Stimulated activated effector memory CD8-positive, alpha-beta T cell treated with anti-CD3 and anti-CD28 coated beads, Interleukin-12 subunit alpha, Interleukin-12 subunit beta, amount 100 ng/mL, for 72 hours (primary cell): ENCODE data around the gene BABAM2.
"Not testable (repeated sequence)": the region's sequence is repeated elsewhere in the genome, so short reads cannot be mapped to it uniquely, and the experiment has no call there.

Source experiments
- ATAC-seq: fragments of 150-1000 bp; cut with Tn5 transposase; 2 replicates; pipeline ENCODE4 v1.10.0; 2021
- DNase-seq, 2 donors: peaks; one replicate each; pipeline ENCODE4 v3.0.0; 2021 to 2022; ENCODE audit warnings: low spot score in 2 of 2
- H3K27ac Mint-ChIP-seq: one replicate; pipeline ENCODE4 v1.8.0; 2022; ENCODE audit warnings: mild to moderate bottlenecking, mixed read lengths
- H3K36me3 Mint-ChIP-seq: one replicate; pipeline ENCODE4 v1.8.0; 2022; ENCODE audit warnings: mild to moderate bottlenecking, mixed read lengths
- H3K4me1 Mint-ChIP-seq: one replicate; pipeline ENCODE4 v1.8.0; 2022; ENCODE audit warnings: mixed read lengths
- H3K4me3 Mint-ChIP-seq: one replicate; pipeline ENCODE4 v1.8.0; 2022; ENCODE audit warnings: mild to moderate bottlenecking, mixed read lengths
- H3K9me3 Mint-ChIP-seq: one replicate; pipeline ENCODE4 v1.8.0; 2022; ENCODE audit warnings: mixed read lengths

The BABAM2 gene

GRCh38 chr2:28233164-28233676 lies 342.7 kb downstream of the BABAM2 start:
- H3K27ac Mint-ChIP-seq, result no peak overlapping the region
- peaks cover 13% of the 10 kb centered on the region for H3K36me3 Mint-ChIP-seq
- no peaks in the 10 kb centered on the region for H3K4me1 Mint-ChIP-seq

GRCh38 chr2:28234807-28235206 lies 344.3 kb downstream of the BABAM2 start:
- Mint-ChIP-seq H3K4me3 (no peak overlapping the region), H3K27ac (no peak overlapping the region), H3K36me3 (peaks cover 21% of the 10 kb centered on the region), H3K9me3 (no peaks in the 10 kb centered on the region), H3K4me1 (no peaks in the 10 kb centered on the region)
- ATAC-seq, result no peak
- DNase-seq, result no peak

More at GRCh38 chr2:28233164-28233676, 342.7 kb downstream of the BABAM2 start:
- H3K4me3 Mint-ChIP-seq, result no peak overlapping the region
- no peak for DNase-seq
- no peak for ATAC-seq
- no peaks in the 10 kb centered on the region for H3K9me3 Mint-ChIP-seq

GRCh38 chr2:28239207-28239606 lies 348.7 kb downstream of the BABAM2 start:
- Mint-ChIP-seq H3K9me3 (no peaks in the 10 kb centered on the region), H3K4me1 (peaks cover 5% of the 10 kb centered on the region), H3K4me3 (no peak overlapping the region), H3K27ac (no peak overlapping the region), H3K36me3 (peaks cover 42% of the 10 kb centered on the region)
- no peak for ATAC-seq
- DNase-seq, result no peak

- ATAC-seq, result no peak
- no peak overlapping the region for H3K4me3 Mint-ChIP-seq
- H3K27ac Mint-ChIP-seq, result no peak overlapping the region
Observed at GRCh38 chr2:28240937-28241336, 350.4 kb downstream of the BABAM2 start.

GRCh38 chr2:28247290-28247689 lies 356.8 kb downstream of the BABAM2 start:
- Mint-ChIP-seq H3K27ac (no peak overlapping the region), H3K36me3 (peaks cover 18% of the 10 kb centered on the region), H3K9me3 (no peaks in the 10 kb centered on the region), H3K4me3 (no peak overlapping the region), H3K4me1 (peaks cover 30% of the 10 kb centered on the region)
- ATAC-seq, result no peak
- DNase-seq, result no peak

More at GRCh38 chr2:28240937-28241336, 350.4 kb downstream of the BABAM2 start:
- H3K4me1 Mint-ChIP-seq, result peaks cover 5% of the 10 kb centered on the region
- H3K9me3 Mint-ChIP-seq, result no peaks in the 10 kb centered on the region
- peaks cover 53% of the 10 kb centered on the region for H3K36me3 Mint-ChIP-seq
- DNase-seq, result no peak

- H3K27ac Mint-ChIP-seq, result no peak overlapping the region
- no peaks in the 10 kb centered on the region for H3K9me3 Mint-ChIP-seq
- ATAC-seq (no peak), DNase-seq (no peak)
- peaks cover 17% of the 10 kb centered on the region for H3K36me3 Mint-ChIP-seq
- no peak overlapping the region for H3K4me3 Mint-ChIP-seq
- peaks cover 35% of the 10 kb centered on the region for H3K4me1 Mint-ChIP-seq
Observed at GRCh38 chr2:28247734-28248133, 357.2 kb downstream of the BABAM2 start.

- ATAC-seq (no peak), DNase-seq (no peak)
- no peak overlapping the region for H3K4me3 Mint-ChIP-seq
- H3K36me3 Mint-ChIP-seq, result peaks cover 17% of the 10 kb centered on the region
- no peaks in the 10 kb centered on the region for H3K9me3 Mint-ChIP-seq
- no peak overlapping the region for H3K27ac Mint-ChIP-seq
- peaks cover 40% of the 10 kb centered on the region for H3K4me1 Mint-ChIP-seq
Observed at GRCh38 chr2:28248511-28248910, 358.0 kb downstream of the BABAM2 start.

- Mint-ChIP-seq H3K36me3 (peaks cover 20% of the 10 kb centered on the region), H3K9me3 (no peaks in the 10 kb centered on the region), H3K4me1 (peaks cover 43% of the 10 kb centered on the region), H3K4me3 (no peak overlapping the region), H3K27ac (no peak overlapping the region)
- DNase-seq, result no peak
- ATAC-seq, result no peak
Observed at GRCh38 chr2:28250006-28250405, 359.5 kb downstream of the BABAM2 start.

- ATAC-seq (peak; percentile 90), DNase-seq (no peak)
- Mint-ChIP-seq H3K27ac (peak overlapping the region; percentile 65), H3K9me3 (no peaks in the 10 kb centered on the region), H3K36me3 (peaks cover 19% of the 10 kb centered on the region), H3K4me1 (peaks cover 40% of the 10 kb centered on the region), H3K4me3 (peak overlapping the region; percentile 59)
Observed at GRCh38 chr2:28251337-28251736, 360.8 kb downstream of the BABAM2 start.

GRCh38 chr2:28252311-28252710 lies 361.8 kb downstream of the BABAM2 start:
- no peak overlapping the region for H3K27ac Mint-ChIP-seq
- peak overlapping the region; percentile 59 for H3K4me3 Mint-ChIP-seq
- peaks cover 34% of the 10 kb centered on the region for H3K4me1 Mint-ChIP-seq
- DNase-seq (no peak), ATAC-seq (peak; percentile 90)
- no peaks in the 10 kb centered on the region for H3K9me3 Mint-ChIP-seq
- H3K36me3 Mint-ChIP-seq, result peaks cover 23% of the 10 kb centered on the region

- H3K4me1 Mint-ChIP-seq, result peaks cover 36% of the 10 kb centered on the region
- peaks cover 26% of the 10 kb centered on the region for H3K36me3 Mint-ChIP-seq
- ATAC-seq (no peak), DNase-seq (no peak)
- no peaks in the 10 kb centered on the region for H3K9me3 Mint-ChIP-seq
- no peak overlapping the region for H3K27ac Mint-ChIP-seq
- no peak overlapping the region for H3K4me3 Mint-ChIP-seq
Observed at GRCh38 chr2:28253543-28253942, 363.0 kb downstream of the BABAM2 start.

GRCh38 chr2:28255231-28255630 lies 364.7 kb downstream of the BABAM2 start:
- not testable (repeated sequence) for H3K4me3 Mint-ChIP-seq, H3K9me3 Mint-ChIP-seq, DNase-seq, H3K27ac Mint-ChIP-seq, ATAC-seq
- peaks cover 36% of the 10 kb centered on the region for H3K4me1 Mint-ChIP-seq
- peaks cover 39% of the 10 kb centered on the region for H3K36me3 Mint-ChIP-seq

GRCh38 chr2:28257182-28257581 lies 366.7 kb downstream of the BABAM2 start:
- Mint-ChIP-seq H3K9me3 (no peaks in the 10 kb centered on the region), H3K4me3 (no peak overlapping the region), H3K27ac (no peak overlapping the region), H3K36me3 (peaks cover 58% of the 10 kb centered on the region), H3K4me1 (peaks cover 20% of the 10 kb centered on the region)
- DNase-seq (no peak), ATAC-seq (no peak)

GRCh38 chr2:28259226-28259625 lies 368.7 kb downstream of the BABAM2 start:
- H3K4me3 Mint-ChIP-seq, ATAC-seq, DNase-seq, H3K4me1 Mint-ChIP-seq, H3K9me3 Mint-ChIP-seq, H3K27ac Mint-ChIP-seq: not testable (repeated sequence)
- peaks cover 59% of the 10 kb centered on the region for H3K36me3 Mint-ChIP-seq

- peaks cover 17% of the 10 kb centered on the region for H3K4me1 Mint-ChIP-seq
- H3K4me3 Mint-ChIP-seq, result no peak overlapping the region
- no peaks in the 10 kb centered on the region for H3K9me3 Mint-ChIP-seq
- no peak overlapping the region for H3K27ac Mint-ChIP-seq
- DNase-seq, result no peak
- ATAC-seq, result no peak
- peaks cover 45% of the 10 kb centered on the region for H3K36me3 Mint-ChIP-seq
Observed at GRCh38 chr2:28263690-28264089, 373.2 kb downstream of the BABAM2 start.

- DNase-seq (no peak), ATAC-seq (no peak)
- Mint-ChIP-seq H3K9me3 (peaks cover 2% of the 10 kb centered on the region), H3K4me1 (peaks cover 43% of the 10 kb centered on the region), H3K36me3 (peaks cover 27% of the 10 kb centered on the region), H3K27ac (no peak overlapping the region), H3K4me3 (no peak overlapping the region)
Observed at GRCh38 chr2:28267282-28267681, 376.8 kb downstream of the BABAM2 start.

GRCh38 chr2:28268386-28268785 lies 377.9 kb downstream of the BABAM2 start:
- Mint-ChIP-seq H3K9me3 (peaks cover 2% of the 10 kb centered on the region), H3K36me3 (peaks cover 23% of the 10 kb centered on the region), H3K4me1 (peaks cover 54% of the 10 kb centered on the region), H3K27ac (no peak overlapping the region), H3K4me3 (no peak overlapping the region)
- ATAC-seq, result no peak
- no peak for DNase-seq
